Smooth muscle cell of bladder (primary cell): ENCODE measurements around the gene TBC1D10A. TPM values are rescaled to one million over a fixed set of nuclear protein-coding genes. Genes with fewer than 3 reads are reported as not detected.

Experiments
- total RNA-seq: library from RNA; depleted of rRNA; stranded (reverse); fragments of >200 nt; gene quantifications from 2 replicates; pipeline ENCODE4 v1.2.3, GENCODE V29; 2014

Gene TBC1D10A
- total RNA-seq: 10.1 and 11.4 TPM in 2 replicates

GRCh38 chr22:30326706-30327362, at the start of gene TBC1D10A:
TBC1D10A (minus strand) TSS chr22:30326941; CDS start chr22:30326881, 60 bp downstream.

GRCh38 chr22:30356449-30357235, 29.9 kb upstream of the TBC1D10A start, which contains the start of the genes CCDC157 and SF3A1:
CCDC157 (plus strand) TSS chr22:30357007; CDS start chr22:30366001, 8,994 bp downstream.
SF3A1 (minus strand) TSS chr22:30356894; CDS start chr22:30356792, 102 bp downstream.

GRCh38 chr22:30289141-30289979, 37.4 kb downstream of the TBC1D10A start, which contains the start of gene CASTOR1:
CASTOR1 (minus strand) TSS chr22:30289505; CDS start chr22:30289497, 8 bp downstream.

DNA sequence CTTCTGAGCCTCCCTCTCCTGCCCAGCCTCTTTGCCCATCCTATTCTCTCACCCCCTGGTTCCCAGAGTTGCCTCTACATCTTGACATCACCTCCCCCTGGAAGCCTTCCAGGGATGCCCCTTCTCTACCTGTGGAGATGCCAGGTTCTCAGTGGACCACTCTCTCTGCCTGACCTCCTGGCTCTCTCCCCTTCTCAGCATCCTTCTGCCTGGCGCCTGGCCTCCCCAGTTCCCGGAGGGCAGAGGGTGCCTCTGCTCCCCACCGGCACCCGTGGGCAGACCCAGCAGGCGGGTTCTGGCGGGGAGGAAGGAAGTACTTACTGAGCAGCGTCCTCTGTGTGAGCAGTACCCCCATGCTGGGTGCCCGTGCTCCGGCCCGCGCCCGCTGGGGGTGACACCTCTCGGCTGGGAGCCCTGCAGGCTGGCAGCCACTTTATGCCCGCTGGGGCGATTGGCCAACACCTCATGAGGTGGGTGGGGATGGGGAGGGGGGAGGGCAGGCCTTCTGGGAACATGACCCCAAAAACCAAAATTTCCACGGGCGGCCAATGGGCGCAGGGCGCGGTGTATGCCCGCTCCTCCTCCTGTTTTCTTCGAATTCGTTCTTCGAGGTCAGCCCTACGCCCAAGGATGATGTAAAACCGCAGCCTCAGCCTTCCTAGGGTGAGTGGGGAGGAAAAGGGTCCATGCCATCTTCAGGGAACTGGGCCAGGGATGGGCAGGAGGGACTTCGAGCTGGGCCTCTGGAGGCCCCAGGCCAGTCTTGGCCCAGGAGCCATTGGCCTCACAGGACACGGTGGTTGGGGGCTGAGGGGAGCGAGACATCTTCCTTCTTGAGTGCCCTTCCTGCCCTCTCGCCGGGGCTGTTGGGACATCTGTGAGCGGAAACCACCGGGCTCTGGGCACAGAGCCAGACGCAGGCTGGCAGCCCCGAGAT, 60.0 kb downstream of the TBC1D10A start, which contains the start of gene OSM:
OSM (minus strand) TSS at position 407 of the 937 bp plus-strand sequence; CDS start at position 355, 52 bp downstream.

GRCh38 chr22:30245985-30246813, 80.5 kb downstream of the TBC1D10A start, which contains the start of gene LIF:
LIF (minus strand) TSS chr22:30246759; CDS start chr22:30246695, 64 bp downstream.

Other genes with a start within 250 kb of the TBC1D10A start
- gene HORMAD2, start 246.5 kb downstream of the TBC1D10A start, total RNA-seq: under 0.01 TPM in 1 of 2 replicates, not detected in the other
- gene LIF, start 80.2 kb downstream of the TBC1D10A start, total RNA-seq: 17.3 and 34.1 TPM in 2 replicates
- not detected in 2 replicates for gene OSM, start 60.1 kb downstream of the TBC1D10A start, total RNA-seq
- 4.8 and 7.4 TPM in 2 replicates for gene CASTOR1, start 37.4 kb downstream of the TBC1D10A start, total RNA-seq
- gene SF3A1, start 30.0 kb upstream of the TBC1D10A start, total RNA-seq: 15.9 and 17.5 TPM in 2 replicates
- gene CCDC157, start 30.1 kb upstream of the TBC1D10A start, total RNA-seq: 1.3 and 1.7 TPM in 2 replicates
- gene RNF215, start 60.5 kb upstream of the TBC1D10A start, total RNA-seq: 26.2 and 32.8 TPM in 2 replicates
- 6.8 and 9.3 TPM in 2 replicates for gene SEC14L2, start 70.1 kb upstream of the TBC1D10A start, total RNA-seq
- 5.1 and 6.7 TPM in 2 replicates for gene MTFP1, start 98.8 kb upstream of the TBC1D10A start, total RNA-seq
- under 0.01 TPM in 1 of 2 replicates, not detected in the other for gene SEC14L3, start 145.1 kb upstream of the TBC1D10A start, total RNA-seq
- gene SEC14L4, start 178.8 kb upstream of the TBC1D10A start, total RNA-seq: 0.14 and 0.18 TPM in 2 replicates
- gene SEC14L6, start 219.8 kb upstream of the TBC1D10A start, total RNA-seq: 0.14 and 0.18 TPM in 2 replicates
- gene GAL3ST1, start 247.7 kb upstream of the TBC1D10A start, total RNA-seq: 0.18 and 0.43 TPM in 2 replicates